GM12873 (cell line): ENCODE results near the gene BMPR2.

ENCODE experiments used
- CTCF ChIP-seq: IDR thresholded peaks from 2 replicates; pipeline ENCODE4 v1.5.1; 2012; ENCODE audit warnings: low read depth, mild to moderate bottlenecking, moderate library complexity, low read length, control low read depth; ENCODE audit not compliant: insufficient read depth; ENCODE audit errors: missing control alignments

The BMPR2 gene

GRCh38 chr2:202529389-202529788, 153.3 kb downstream of the BMPR2 start:
- TF ChIP-seq CTCF, result no peak

GRCh38 chr2:202530038-202530437, 153.9 kb downstream of the BMPR2 start:
- no peak for TF ChIP-seq CTCF

DNA sequence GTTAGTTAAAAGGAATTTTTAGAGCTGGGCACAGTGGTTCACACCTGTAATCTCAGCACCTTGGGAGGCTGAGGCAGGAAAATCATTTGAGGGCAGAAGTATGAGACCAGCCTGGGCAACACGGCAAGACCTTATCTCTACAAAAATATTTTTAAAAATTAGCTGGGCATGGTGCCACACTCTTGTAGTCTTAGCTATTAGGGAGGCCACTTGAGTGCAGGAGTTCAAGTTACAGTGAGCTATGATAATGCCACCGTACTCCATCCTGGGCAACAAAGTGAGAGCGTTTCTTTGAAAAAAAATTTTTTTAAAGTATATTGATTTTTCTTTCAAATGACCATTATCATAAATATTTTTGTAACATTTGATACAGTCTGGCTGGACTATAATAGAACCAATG, 165.0 kb downstream of the BMPR2 start:
- TF ChIP-seq CTCF, result no peak

DNA sequence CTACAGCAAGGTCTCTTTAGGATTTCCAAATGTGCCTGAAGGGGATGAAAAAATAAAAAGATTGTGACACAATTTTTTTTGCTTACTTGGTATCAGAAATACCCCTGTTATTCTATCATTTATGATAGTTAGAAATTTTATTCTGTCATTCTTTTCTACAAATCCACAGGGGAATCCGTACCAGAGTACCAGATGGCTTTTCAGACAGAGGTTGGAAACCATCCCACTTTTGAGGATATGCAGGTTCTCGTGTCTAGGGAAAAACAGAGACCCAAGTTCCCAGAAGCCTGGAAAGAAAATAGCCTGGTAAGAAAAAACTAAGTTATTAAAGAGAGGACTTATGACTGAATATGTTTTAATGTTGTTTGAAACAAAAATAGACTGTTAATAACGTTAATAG, 166.0 kb downstream of the BMPR2 start:
- no peak for TF ChIP-seq CTCF

- no peak for TF ChIP-seq CTCF
Measured at GRCh38 chr2:202545523-202545922, 169.4 kb downstream of the BMPR2 start.

DNA sequence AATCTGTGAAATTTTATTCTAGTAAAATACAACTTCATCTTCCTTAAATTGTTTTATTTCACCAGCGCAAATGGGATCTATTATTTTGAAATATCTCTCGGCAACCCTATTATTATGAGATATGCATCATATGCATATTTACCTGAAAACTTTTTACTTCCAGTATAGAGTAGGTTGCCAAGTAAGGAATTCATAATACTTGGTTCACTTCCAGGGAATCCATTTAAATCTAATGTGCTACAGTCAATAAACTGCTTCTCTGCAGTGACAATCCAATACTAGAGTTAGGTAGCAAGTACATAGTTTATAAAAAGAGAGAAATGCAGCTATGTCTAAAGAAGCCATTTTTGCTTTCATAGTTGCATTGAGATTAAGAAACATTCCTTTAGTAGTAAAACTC, 169.8 kb downstream of the BMPR2 start:
- TF ChIP-seq CTCF, result no peak

DNA sequence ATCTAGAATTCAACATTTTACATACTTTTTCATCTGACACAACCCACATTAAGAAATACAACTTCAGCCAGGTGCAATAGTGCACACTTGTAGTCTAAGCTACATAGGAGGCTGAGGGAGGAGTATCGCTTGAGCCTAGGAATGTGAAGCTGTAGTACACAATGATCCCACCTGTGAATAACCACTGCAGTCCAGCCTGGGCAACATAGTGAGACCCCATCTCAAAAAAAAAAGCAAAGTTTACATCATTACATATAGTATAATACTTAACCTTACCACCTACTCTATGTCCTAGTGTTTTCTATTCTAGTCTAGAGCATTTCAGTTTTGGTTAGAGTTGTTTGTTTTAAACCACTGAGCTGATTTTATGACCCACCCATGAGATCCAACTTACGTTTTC, 172.1 kb downstream of the BMPR2 start:
- no peak for TF ChIP-seq CTCF
